Kidney glomerular epithelial cell (primary cell): ENCODE data around the gene EPC2.

ENCODE experiments used
- DNase-seq: peaks from one replicate; lab custom pipeline; 2025; lab: John Stamatoyannopoulos, UW

The EPC2 gene, protein sequence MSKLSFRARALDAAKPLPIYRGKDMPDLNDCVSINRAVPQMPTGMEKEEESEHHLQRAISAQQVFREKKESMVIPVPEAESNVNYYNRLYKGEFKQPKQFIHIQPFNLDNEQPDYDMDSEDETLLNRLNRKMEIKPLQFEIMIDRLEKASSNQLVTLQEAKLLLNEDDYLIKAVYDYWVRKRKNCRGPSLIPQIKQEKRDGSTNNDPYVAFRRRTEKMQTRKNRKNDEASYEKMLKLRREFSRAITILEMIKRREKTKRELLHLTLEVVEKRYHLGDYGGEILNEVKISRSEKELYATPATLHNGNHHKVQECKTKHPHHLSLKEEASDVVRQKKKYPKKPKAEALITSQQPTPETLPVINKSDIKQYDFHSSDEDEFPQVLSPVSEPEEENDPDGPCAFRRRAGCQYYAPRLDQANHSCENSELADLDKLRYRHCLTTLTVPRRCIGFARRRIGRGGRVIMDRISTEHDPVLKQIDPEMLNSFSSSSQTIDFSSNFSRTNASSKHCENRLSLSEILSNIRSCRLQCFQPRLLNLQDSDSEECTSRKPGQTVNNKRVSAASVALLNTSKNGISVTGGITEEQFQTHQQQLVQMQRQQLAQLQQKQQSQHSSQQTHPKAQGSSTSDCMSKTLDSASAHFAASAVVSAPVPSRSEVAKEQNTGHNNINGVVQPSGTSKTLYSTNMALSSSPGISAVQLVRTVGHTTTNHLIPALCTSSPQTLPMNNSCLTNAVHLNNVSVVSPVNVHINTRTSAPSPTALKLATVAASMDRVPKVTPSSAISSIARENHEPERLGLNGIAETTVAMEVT

DNA sequence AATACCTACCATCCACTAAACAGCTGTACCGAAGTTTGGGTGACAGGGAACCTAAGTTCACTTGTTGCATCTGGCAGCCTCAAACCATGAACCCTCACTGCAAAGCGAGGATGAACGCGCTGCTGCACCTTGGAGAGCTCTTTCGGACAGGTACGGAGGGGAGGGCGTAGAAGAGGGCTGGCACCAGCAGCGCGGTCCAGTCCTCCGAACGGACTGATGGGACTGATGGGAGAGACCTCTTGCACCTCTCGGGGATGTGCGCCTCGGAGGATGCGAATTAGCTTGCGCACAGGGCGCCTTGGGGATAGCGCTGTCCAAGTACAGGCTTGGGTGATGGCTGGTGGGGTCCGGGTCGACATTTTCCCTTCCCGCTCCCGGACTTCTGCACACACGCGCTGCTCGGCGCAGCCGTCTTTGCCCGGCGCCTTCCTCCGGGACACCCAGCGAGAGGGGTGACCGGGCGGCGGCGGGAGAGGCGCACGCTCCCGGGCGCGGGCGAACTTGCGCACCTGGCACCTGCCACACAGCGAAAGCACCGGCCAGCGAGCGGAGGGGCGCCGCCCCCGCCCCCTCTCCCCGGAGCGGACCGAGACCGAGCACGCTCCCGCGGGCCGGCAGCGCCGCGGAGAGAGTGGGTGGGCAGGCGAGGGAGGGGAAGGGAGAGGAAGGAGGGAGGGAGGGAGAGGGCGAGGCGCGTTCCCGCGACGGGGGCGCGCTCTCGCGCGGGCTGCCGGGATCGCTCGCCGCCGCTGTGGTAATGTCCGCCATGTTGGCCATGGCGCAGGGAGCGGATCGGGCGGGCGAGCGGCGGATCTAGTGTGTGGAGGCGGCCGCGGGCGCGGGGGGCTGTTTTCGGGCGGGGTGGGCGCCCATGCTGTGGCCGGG is at the start of gene EPC2:
EPC2 (plus strand) TSS at position 754 of the 885 bp plus-strand sequence. CDS start 267 bp downstream, outside the sequence.
- peak; percentile 29 for DNase-seq

DNA sequence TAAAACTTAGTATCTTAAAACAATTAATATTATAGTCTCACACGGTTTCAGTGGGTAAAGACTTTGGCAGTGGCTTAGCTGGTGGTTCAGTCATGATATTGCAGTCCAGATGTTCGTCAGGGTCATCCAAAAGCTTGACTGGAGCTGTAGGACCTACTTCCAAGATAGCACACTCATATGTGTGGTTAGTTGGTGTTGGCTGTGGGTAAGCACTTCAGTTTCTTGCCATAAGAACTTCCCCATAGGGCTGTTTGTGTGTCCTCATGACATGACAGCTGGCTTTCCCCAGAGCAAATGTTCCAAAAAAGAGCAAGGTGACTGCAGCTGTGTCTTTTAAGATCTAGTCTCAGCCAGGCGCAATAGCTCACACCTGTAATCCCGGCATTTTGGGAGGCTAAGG is 48.5 kb upstream of the EPC2 start:
- no peak for DNase-seq

DNA sequence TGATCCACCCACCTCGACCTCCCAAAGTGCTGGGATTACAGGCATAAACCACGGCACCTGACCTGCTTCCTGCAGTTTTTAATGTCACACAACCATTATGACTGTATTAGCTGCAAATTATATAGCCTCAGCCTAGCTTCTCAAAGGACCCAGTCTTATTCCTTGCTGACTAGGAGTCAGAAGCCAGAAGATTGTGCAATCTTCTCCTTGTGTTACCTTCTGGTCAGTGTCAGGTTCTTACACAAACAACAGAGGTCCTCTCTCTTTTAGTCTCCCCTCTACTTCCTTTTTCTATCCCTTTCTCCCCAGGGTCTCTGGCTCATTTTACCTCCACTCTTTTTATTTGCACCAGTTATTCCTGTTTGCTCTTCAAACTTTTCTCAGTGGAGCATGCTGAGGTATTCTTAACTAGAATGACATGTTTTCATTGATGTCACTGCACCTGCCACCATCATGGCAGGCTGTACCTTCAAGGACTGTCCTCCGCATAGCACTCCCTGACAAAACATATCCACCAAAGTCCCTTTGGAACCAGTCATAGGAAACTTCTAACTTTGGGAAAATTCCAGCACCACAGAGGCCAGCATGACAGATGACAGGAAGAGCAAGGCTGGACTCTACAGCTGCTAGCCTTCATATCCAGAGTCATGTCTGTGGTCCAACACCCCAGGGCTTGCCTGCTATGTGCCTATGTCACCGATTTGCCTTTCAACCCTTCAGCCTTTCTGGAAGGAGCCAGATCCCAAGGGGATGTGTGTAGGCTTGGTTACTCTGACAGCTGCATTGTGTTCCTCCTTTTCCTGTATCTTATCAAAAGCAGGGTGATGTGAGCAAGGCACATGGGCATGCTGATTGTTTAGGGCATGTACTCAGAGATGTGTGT is 45.2 kb upstream of the EPC2 start:
- no peak for DNase-seq

DNA sequence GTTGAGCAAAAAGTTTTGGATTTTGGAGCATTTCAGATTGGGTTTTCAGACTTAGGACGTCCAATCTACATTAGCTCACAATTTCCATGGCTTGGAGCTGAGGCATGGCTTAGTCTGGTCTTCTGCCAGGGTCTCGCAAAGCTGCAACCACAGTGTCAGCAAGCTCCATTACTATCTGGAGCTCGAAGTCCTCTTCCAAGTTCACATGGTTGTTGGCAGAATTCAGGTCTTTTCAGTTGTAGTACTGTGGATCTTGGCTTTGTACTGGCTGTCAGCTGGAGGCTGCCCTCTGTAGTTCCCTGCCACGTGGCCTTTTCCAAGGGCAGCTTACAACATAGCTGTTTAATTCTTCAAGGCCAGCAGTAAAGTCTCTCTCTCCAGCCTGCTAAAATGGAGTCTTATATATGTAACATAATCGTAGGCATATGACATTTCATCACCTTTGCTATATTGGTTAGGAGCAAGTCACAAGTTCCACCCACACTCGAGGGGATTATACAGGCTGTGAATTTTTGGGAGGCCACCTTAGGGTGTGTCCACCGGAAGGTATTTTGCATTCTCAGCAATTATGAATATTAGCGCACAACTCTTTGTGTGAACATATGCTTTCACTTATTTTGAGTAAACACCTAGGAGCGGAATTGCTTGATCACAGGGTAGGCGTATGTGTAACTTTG is 41.5 kb upstream of the EPC2 start:
- DNase-seq: no peak

DNA sequence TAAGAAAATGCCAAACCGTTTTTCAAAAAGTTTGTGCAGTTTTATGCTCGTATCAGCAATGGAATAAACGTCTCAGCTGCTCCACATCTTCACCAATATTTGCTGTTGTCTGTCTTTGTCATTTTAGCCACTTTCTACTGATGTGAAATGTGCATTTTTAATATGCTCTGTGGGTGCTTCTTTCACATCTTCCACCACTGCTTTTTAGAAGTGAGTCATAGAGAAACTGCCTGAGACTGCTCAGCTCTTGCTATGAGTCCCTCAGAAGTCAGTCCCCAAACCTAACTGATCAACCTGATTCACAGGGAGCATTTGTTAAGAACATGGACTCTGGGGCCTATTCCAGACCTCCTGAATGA is 41.0 kb upstream of the EPC2 start:
- no peak for DNase-seq

DNA sequence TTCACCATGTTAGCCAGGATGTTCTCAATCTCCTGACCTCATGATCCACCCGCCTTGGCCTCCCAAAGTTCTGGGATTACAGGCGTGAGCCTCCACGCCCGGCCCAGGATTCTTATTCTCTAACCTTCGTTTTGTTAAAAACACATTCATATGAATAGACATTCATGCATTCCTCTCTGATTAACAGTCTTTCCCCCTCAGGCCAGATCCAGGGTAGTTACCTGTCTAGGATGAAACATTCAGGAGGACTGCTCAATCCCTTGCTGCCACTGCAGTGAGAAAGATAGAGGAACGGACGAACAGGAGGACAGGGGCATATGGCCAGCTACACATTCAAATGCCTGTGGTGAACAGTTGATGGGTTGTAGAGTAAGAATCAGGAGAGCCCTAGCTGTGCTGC is 39.6 kb upstream of the EPC2 start:
- no peak for DNase-seq

DNA sequence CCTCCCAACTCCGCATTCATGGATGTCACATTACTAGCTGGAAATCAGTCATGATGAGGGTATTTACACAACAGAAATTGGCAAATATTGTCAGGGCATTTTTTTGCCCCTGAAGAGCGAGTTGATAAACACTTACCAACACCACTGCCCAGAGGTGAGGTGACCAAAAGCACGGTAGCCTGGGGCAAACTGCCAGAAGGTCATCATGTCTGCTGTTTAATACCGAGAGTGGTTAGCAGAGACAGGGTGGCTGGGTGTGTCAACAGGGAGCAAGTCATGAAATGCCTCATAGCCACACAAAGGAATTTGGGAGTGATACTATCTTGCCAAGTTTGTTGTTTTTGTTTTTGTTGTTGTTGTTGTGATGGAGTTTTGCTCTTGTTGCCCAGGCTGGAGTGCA is 37.0 kb upstream of the EPC2 start:
- no peak for DNase-seq

DNA sequence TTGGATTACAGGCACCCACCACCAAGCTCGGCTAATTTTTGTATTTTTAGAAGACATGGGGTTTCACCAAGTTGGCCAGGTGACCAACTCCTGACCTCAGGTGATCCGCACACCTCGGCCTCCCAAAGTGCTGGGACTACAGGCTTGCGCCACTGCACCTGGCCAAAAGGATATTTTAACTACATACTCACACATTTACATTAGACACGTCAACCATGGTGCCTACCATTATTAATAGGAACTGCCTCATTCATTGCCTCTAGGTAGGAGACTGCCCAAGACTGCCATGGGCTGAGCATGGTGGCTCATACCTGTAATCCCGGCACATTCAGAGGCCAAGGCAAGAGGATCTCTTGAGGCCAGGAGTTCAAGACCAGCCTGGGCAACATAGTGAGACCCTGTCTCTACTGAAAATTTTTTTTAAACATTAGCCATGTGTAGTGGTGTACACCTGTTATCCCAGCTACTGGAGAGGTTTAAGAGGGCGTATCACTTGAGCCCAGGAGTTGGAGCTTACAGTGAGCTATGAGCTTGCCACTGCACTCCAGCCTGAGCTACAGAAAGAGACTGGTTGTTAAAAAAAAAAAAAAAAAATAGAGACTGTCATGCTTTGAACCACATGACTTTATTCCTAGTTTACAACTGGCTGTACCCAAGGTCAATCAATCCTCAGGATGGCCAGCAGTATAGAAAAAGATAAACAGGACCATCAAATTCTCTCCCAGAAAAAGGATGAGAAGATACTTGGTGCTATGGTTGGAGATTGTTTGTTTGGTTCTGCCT is 31.1 kb upstream of the EPC2 start:
- DNase-seq: no peak

DNA sequence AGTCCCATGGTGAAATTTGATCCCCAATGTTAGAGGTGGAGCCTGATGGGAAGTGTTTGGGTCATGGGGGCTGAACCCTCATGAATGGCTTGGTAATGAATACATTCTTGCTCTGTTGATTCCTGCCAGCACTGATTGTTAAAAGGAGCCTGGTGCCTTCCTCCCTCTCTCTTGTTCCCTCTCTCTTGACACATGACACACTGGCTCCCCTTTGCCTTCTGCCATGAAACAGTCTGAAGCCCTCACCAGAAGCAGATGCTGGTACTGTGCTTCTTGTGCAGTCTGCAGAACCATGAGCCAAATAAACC is 30.6 kb upstream of the EPC2 start:
- DNase-seq: no peak

DNA sequence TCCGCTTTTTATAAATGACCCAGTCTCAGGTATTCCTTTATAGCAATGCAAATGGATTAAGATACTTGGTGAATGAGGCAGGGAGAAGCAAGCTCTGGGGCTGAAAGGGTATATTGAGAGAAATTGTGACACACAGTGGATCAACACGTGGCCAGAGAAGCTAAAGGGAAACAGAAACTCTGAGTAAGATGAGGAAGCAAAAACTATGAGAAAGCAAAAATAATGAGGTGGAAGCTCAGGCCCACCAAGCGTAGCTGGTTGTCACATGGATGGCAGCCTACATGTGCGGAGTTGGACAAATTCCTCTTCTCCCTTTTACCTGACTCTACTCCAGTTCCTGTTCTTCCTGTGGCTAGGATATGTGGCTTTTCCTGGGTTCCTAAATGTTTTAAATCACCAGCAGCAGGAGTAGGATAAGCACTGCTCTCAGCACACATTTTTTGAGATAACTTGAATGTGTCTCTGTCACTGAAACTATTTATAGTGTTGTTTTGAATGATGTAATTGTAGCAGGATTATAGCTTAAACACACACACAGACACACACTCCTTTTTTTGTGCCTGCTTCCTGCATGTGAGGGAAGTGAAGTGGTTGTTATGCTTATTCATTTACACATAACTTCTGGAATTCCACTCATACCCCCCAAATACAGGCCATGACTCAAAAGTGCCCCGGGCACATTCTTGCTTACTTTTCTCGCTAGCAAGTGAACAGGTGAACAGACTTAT is 30.1 kb upstream of the EPC2 start:
- peak; percentile 86 for DNase-seq

DNA sequence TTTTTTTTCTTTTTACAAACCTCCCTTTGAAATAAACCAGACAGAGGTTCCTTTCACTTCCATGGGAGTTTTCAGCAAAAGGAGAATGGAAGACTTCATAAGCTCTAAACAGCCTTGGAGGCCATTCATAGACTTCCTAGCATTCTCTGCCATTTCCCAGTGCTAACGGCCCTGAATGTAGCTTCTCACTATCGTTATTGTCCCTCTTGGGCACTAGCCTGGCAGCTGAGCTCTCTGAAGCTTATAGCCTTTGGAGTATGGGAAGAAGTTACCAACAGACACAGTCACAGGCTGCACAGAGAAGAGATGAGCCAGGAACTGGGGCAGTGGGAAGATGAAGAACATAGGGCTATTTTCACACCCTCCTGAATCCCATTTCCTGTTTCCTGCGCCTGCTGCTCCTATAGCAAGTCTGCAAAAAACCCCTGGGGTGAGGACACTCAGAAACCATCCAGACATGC is 29.1 kb upstream of the EPC2 start:
- DNase-seq: no peak

DNA sequence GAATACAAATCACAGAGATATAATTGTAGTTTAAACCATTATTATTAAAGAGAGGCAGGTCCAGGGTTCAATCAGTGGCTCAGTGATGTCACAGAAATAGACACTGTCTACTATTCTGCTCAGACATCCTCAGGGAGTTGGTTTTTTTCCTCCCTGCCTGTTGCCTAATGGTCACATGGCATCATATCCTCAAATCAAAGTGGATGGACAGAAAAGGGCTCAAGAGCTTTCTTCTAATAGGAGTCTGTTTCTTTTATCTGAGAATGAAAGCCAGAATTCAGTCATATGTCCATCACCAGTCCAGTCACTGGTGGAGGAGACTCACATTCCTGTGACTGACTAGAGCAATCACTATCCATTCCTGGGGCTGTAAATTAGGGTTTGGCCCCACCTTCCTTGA is 27.9 kb upstream of the EPC2 start:
- DNase-seq: no peak

DNA sequence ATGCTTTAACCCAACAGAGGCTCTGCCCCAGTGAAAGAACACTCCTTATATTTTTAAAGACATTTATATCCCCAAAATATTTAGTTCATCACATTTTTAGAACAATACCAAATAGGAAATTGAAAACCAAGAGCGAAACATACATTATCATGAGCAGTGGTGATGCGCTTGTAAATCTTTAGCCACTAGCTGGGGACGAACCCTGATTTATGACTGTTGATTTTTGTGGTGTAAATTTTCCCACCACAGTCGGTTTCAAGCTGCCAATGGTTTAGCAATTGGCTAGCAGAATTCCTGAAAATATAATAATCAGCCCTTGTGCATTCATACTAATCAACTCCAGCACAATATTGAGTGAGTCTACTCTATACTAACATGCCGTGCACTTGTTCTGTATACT is 27.3 kb upstream of the EPC2 start:
- no peak for DNase-seq

DNA sequence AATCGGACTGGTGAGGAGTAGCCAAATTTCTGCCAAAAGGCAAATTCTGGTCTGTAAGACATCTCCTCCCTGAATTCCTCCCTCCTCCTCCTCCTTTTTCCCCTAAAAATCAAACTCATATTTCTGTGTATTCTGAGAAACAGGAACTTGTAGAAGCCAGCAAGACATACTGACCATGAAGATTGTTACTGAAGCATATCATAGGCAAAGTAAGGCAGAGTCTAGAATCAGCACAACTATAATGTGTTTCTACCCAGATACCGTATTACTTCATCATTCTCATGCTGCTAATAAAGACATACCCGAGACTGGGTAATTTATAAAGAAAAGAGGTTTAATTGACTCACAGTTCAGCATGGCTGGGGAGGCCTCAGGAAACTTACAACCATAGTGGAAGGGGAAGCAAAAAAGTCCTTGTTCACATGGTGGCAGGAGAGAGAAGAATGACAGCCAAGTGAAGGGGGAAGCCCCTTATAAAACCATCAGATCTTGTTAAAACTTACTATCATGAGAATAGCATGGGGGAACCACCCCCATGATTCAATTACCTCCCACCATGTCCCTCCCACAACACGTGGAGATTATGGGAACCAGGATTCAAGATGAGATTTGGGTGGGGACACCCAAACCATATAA is 24.9 kb upstream of the EPC2 start:
- DNase-seq: no peak

DNA sequence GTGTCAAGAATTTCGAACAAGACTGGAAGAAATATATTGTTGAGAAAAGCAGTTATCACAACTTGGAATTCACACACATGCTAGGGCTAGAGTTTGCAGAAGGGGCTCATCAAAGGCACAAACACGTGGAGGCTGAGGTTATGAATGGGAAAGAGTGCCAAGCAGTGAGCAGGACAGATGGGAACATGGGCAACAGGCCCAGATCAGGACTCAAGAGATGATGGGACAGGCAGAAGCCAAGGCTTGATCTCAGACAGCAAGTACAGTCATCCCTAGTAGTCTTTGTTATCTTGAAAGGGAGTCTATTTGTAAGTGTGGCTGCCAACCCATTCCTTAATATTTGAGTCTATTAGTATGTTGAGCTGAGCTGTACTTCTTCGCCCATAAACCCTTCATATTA is 22.2 kb upstream of the EPC2 start:
- no peak for DNase-seq

DNA sequence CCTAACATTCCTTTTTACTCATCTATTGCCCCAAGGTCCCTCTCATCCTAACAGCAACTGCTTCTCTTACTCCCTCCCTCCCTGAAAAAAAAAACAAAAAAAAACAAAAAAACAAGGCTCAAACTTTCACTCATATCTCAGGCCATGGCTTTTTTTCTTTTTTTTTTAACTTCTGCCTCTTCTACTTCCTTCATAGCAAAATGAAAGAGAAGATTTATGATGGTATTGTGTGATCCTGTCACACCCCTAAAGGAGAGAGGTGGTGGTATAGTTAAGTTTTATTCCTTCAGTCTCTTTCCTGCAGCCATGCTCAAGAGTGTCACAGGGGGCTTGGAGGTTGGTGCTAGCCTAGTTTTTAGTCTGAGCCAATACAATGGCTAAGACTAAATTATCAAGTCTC is 21.5 kb upstream of the EPC2 start:
- DNase-seq: no peak

DNA sequence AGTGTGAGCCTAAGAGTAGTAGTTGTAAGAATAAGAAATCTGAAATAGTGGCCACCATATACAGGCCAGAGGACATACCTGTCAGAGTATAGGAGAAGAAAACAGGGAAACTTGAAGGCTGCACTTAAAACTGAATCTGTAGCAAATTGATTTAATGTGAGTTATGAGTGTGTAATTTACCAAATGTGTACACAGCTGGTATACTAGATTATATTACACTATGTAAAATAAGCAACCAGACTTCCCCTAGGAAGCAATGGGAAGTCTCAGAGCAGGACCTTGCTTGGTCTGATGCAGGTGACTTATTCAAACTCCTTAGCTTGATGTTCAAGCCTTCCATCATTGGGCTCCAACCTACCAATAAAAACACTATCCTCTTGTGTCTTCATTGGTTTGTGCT is 17.3 kb upstream of the EPC2 start:
- no peak for DNase-seq

DNA sequence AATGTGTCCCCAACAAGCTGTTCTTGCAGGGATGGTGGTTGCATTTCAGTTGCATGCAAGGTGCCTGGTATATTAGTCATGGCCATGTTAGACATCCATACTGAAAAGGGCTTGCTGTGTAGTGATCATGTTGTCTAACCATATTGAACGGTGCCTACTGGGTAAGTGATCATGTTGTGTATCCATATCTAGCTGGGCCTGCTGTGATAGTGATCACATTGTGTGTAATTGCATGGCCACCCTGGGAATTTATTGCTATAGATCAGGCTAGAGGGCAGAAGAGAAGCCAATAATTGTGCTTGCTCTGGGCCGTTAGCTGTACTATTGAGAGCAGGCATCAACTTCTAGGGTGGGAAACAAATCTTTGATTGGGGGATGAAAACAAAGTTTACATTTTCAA is 9.8 kb upstream of the EPC2 start:
- DNase-seq: no peak

DNA sequence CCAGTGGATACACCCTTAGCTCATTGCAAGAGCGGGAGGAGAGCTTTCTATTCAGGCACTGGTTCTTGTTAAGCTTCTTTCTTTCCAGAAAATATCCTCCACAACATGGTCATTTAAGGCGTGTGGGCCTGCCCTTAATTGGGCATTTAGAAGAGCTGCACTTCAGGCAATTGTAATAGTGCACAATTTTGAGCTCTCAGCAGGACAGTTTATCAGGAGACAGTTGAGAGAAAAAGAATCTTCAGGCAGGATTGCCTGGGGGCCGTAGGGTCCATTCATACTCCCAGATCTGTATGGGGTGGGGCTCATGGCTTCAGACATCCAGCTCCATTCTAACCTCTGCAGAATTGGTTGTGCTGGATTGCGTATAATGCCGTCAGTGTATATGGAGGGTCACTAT is 6.0 kb upstream of the EPC2 start:
- no peak for DNase-seq
